GM12878 (cell line): Measurements from ENCODE around the gene TUBB1. TPM values are rescaled to one million over a fixed set of nuclear protein-coding genes. Genes with fewer than 3 reads are reported as not detected.

Experiments
- ATAC-seq: fragments of 200-7000 bp; cut with Tn5 transposase; 3 replicates; pipeline ENCODE4 v1.9.1; 2020; ENCODE audit warnings: mild to moderate bottlenecking, moderate library complexity
- BruUV-seq: library from RNA; stranded (reverse); fragments of 400-500 nt; replicated peaks from 2 replicates; lab custom pipeline; 2021; lab: Mats Ljungman, UMichigan
- CTCF ChIA-PET: fragments of 300-600 bp; sonication (Branson Sonifier 250); formaldehyde crosslinking; extraction: SDS; loops from one replicate; lab custom pipeline; 2021; ENCODE audit warnings: inconsistent platforms; lab: Yijun Ruan, JAX
- POLR2A ChIA-PET: fragments of 350-600 bp; formaldehyde crosslinking; extraction: SDS; loops from one replicate; lab custom pipeline; 2021; ENCODE audit warnings: inconsistent platforms; lab: Charles Lee
- RAD21 ChIA-PET: fragments of 300-600 bp; sonication (Branson Sonifier 250); formaldehyde crosslinking; loops from one replicate; lab custom pipeline; 2023; ENCODE audit warnings: antibody characterized with exemption; ENCODE audit not compliant: unreplicated experiment; lab: Charles Lee
- SMC1A ChIA-PET: fragments of 300-600 bp; sonication (Branson Sonifier 250); formaldehyde crosslinking; loops from one replicate; lab custom pipeline; 2023; ENCODE audit not compliant: unreplicated experiment, uncharacterized antibody; lab: Charles Lee
- DNase-seq: peaks from one replicate; pipeline ENCODE4 v3.0.0-alpha.2; 2011; ENCODE audit warnings: low read depth, low spot score
- FAIRE-seq: peaks from 3 replicates; lab custom pipeline; 2011; peaks lifted over from hg19 to GRCh38; lab: Jason Lieb, UNC
- H2AFZ ChIP-seq: 2 replicates; pipeline ENCODE4 v1.6.0; 2011; ENCODE audit warnings: low read depth, low read length, control low read depth; ENCODE audit not compliant: control insufficient read depth
- H3K27ac ChIP-seq: 2 replicates; pipeline ENCODE4 v1.5.1; 2011; ENCODE audit warnings: control low read depth; ENCODE audit not compliant: control insufficient read depth, insufficient read depth
- H3K27me3 ChIP-seq, 2 experiments: replicated peaks in 1 of 2; 2 replicates each; pipeline versions ENCODE4 v1.6.0 to v1.6.1; 2011; ENCODE audit warnings: low read length in 1 of 2; ENCODE audit not compliant: control insufficient read depth in 2 of 2, insufficient read depth in 2 of 2
- H3K36me3 ChIP-seq, 2 experiments: 2 replicates each; pipeline ENCODE4 v1.5.1; 2011; ENCODE audit warnings: low read length in 1 of 2; ENCODE audit not compliant: control insufficient read depth in 2 of 2, insufficient read depth in 2 of 2
- H3K4me1 ChIP-seq: 2 replicates; pipeline ENCODE4 v1.6.1; 2011; ENCODE audit warnings: mild to moderate bottlenecking, low read length, moderate library complexity, mixed read lengths; ENCODE audit not compliant: control insufficient read depth, insufficient read depth
- H3K4me2 ChIP-seq: 2 replicates; pipeline ENCODE4 v1.6.0; 2011; ENCODE audit warnings: control low read depth; ENCODE audit not compliant: control insufficient read depth, insufficient read depth
- H3K4me3 ChIP-seq: fragments of 200-600 bp; sonication (generic); 2 replicates; pipeline ENCODE4 v1.5.1; 2016
- H3K79me2 ChIP-seq: 2 replicates; pipeline ENCODE4 v1.6.0; 2011; ENCODE audit warnings: low read length; ENCODE audit not compliant: control insufficient read depth, insufficient read depth
- H3K9ac ChIP-seq: 2 replicates; pipeline ENCODE4 v1.8.0; 2011; ENCODE audit warnings: low read length, control low read depth, mixed read lengths; ENCODE audit not compliant: control insufficient read depth, insufficient read depth
- H3K9me3 ChIP-seq: replicated peaks from 3 replicates; pipeline ENCODE4 v1.5.1; 2011; ENCODE audit warnings: mild to moderate bottlenecking, low read length; ENCODE audit not compliant: control insufficient read depth, insufficient read depth
- H4K20me1 ChIP-seq: 2 replicates; pipeline ENCODE4 v1.6.0; 2011; ENCODE audit not compliant: control insufficient read depth, insufficient read depth
- ATF7 ChIP-seq: fragments of 450-650 bp; IDR thresholded peaks from 2 replicates; pipeline ENCODE4 v1.6.1; 2016; ENCODE audit warnings: low read depth, mild to moderate bottlenecking
- BACH1 ChIP-seq: fragments of 450-650 bp; IDR thresholded peaks from 2 replicates; pipeline ENCODE4 v1.6.1; 2017; ENCODE audit warnings: mild to moderate bottlenecking, borderline replicate concordance
- CBX5 ChIP-seq: sonication (generic); IDR thresholded peaks from 2 replicates; pipeline ENCODE4 v1.6.1; 2016; ENCODE audit warnings: low read depth, moderate library complexity, mild to moderate bottlenecking, inconsistent platforms
- EED ChIP-seq: sonication (generic); IDR thresholded peaks from 2 replicates; pipeline ENCODE4 v1.6.1; 2016; ENCODE audit warnings: antibody characterized with exemption, low read depth
- ETV6 ChIP-seq, 2 experiments: fragments of 450-650 bp in 1 of 2; IDR thresholded peaks in 1 of 2; conservative IDR thresholded peaks in 1 of 2; 2 replicates each; pipeline ENCODE4 v1.6.1; 2014; ENCODE audit warnings: antibody characterized with exemption in 1 of 2, borderline replicate concordance in 1 of 2, low read depth in 1 of 2, mild to moderate bottlenecking in 1 of 2, moderate library complexity in 1 of 2
- IKZF2 ChIP-seq, 2 experiments: fragments of 450-650 bp; IDR thresholded peaks; 2 replicates each; pipeline ENCODE4 v1.6.1; 2017; ENCODE audit warnings: mild to moderate bottlenecking in 2 of 2, moderate library complexity in 2 of 2
- MTA2 ChIP-seq: fragments of 450-650 bp; IDR thresholded peaks from 2 replicates; pipeline ENCODE4 v1.6.1; 2016; ENCODE audit warnings: low read depth, mild to moderate bottlenecking, moderate library complexity
- NR2C1 ChIP-seq: fragments of 450-650 bp; IDR thresholded peaks from 2 replicates; pipeline ENCODE4 v1.6.1; 2017; ENCODE audit warnings: antibody characterized with exemption, mild to moderate bottlenecking, moderate library complexity
- WGBS: methylation state at CpG from one replicate; pipeline ENCODE4 v1.1.6; 2016; ENCODE audit warnings: low lambda C conversion rate; ENCODE audit not compliant: insufficient replicate concordance, insufficient coverage; ENCODE audit errors: missing lambda C conversion rate; 5-methylcytosine and 5-hydroxymethylcytosine counted together
- in situ Hi-C: fragments of 300-500 bp; cut with MboI; formaldehyde crosslinking; loops from 9 replicates; pipeline ENCODE4 v1.14.3; 2018; ENCODE audit warnings: mixed read lengths
- intact Hi-C: fragments of 100-400 bp; cut with micrococcal nuclease; formaldehyde crosslinking; loops from one replicate; pipeline ENCODE4 v1.14.2; 2022; ENCODE audit not compliant: unreplicated experiment
- polyA plus RNA-seq, 11 experiments: library from polyadenylated mRNA; depleted of rRNA in 4 of 11; unstranded in 6 of 11; stranded (reverse) in 5 of 11; fragments of >200 nt; fragmentation: Nextera tagmentation in 4 of 11; fragmentation: Illumina TruSeq in 1 of 11; extraction: Ambion mirVana in 4 of 11; extraction: Trizol in 1 of 11; gene quantifications; 1 replicate in 1 of 11; 2 replicates in 10 of 11; pipeline versions ENCODE4 v1.2.1 to v1.2.3, GENCODE V29; 2011 to 2016; ENCODE audit warnings: inconsistent platforms in 2 of 11, missing spikeins in 2 of 11, low read depth in 1 of 11
- total RNA-seq, 4 experiments: library from RNA; depleted of rRNA in 3 of 4; stranded (reverse); fragments of >200 nt in 3 of 4; fragmentation: Illumina TruSeq in 1 of 4; extraction: Trizol in 1 of 4; gene quantifications; 2 replicates each; pipeline versions ENCODE4 v1.2.1 to v1.2.3, GENCODE V29; 2013 to 2021
- TF ChIP-seq, protein P1 (sequence below): IDR thresholded peaks from 2 replicates; pipeline ENCODE4 v1.6.1; 2012; ENCODE audit warnings: mild to moderate bottlenecking, low read depth, low read length
- TF ChIP-seq, protein P2 (sequence below): IDR thresholded peaks from 2 replicates; pipeline ENCODE4 v1.6.1; 2011; ENCODE audit warnings: borderline replicate concordance, low read depth, mild to moderate bottlenecking, moderate library complexity, mixed read lengths, low read length; ENCODE audit not compliant: insufficient read depth; ENCODE audit errors: extremely low read length
- TF ChIP-seq, protein P3 (sequence below): fragments of 450-650 bp; IDR thresholded peaks from 2 replicates; pipeline ENCODE4 v1.6.1; 2017; ENCODE audit warnings: mild to moderate bottlenecking

The TUBB1 gene
- total and polyA plus RNA-seq, 10 of the 15 experiments (the other 5 are each of a cell fraction or from before 2014, with no cell fraction given), result 0.02 to 0.20 (median 0.06) TPM; not detected in 3

DNA sequence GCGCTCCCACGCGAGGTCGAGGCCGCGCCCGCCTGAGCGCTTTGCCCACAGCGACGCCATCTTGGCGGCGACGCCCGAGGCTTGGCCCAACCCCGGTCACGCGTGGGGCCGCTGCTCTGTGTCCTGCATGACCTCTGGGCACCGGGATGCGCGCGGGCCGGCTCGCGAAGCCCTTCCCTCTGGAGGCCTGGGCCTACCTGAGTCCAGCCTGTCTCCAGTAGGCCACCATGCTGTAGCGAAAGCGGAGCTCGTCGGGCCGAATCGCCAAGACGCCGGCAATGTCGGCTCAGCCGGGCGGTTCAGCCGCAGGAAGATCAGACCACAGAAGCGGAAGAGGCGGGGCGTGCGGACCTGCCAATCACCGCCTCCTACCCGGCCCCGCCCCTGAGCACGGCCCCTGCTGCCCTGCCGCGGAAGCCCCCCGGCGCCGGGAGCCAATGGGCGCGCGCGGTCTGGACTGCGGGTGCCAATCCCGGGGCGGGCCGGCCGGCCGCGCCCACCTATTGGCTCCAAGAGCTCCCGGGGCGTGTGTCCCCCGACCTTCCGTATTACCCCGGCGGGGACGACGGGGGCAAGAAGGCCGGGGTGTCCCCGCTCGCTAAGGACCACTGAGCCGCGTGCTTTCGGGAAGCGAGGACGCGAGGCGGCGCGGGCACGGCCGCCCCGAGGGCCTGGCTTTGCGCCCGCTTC is 12.9 kb downstream of the TUBB1 start, which contains the start of gene ATP5F1E (continued):
- TF ChIP-seq, protein P1, sequence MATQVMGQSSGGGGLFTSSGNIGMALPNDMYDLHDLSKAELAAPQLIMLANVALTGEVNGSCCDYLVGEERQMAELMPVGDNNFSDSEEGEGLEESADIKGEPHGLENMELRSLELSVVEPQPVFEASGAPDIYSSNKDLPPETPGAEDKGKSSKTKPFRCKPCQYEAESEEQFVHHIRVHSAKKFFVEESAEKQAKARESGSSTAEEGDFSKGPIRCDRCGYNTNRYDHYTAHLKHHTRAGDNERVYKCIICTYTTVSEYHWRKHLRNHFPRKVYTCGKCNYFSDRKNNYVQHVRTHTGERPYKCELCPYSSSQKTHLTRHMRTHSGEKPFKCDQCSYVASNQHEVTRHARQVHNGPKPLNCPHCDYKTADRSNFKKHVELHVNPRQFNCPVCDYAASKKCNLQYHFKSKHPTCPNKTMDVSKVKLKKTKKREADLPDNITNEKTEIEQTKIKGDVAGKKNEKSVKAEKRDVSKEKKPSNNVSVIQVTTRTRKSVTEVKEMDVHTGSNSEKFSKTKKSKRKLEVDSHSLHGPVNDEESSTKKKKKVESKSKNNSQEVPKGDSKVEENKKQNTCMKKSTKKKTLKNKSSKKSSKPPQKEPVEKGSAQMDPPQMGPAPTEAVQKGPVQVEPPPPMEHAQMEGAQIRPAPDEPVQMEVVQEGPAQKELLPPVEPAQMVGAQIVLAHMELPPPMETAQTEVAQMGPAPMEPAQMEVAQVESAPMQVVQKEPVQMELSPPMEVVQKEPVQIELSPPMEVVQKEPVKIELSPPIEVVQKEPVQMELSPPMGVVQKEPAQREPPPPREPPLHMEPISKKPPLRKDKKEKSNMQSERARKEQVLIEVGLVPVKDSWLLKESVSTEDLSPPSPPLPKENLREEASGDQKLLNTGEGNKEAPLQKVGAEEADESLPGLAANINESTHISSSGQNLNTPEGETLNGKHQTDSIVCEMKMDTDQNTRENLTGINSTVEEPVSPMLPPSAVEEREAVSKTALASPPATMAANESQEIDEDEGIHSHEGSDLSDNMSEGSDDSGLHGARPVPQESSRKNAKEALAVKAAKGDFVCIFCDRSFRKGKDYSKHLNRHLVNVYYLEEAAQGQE, result no peak
- no peak for TF ChIP-seq MTA2
- peak; percentile 72 for TF ChIP-seq NR2C1
- no peak for TF ChIP-seq ATF7
- TF ChIP-seq, protein P2, sequence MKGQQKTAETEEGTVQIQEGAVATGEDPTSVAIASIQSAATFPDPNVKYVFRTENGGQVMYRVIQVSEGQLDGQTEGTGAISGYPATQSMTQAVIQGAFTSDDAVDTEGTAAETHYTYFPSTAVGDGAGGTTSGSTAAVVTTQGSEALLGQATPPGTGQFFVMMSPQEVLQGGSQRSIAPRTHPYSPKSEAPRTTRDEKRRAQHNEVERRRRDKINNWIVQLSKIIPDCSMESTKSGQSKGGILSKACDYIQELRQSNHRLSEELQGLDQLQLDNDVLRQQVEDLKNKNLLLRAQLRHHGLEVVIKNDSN, result no peak
- TF ChIP-seq CBX5, result no peak

DNA sequence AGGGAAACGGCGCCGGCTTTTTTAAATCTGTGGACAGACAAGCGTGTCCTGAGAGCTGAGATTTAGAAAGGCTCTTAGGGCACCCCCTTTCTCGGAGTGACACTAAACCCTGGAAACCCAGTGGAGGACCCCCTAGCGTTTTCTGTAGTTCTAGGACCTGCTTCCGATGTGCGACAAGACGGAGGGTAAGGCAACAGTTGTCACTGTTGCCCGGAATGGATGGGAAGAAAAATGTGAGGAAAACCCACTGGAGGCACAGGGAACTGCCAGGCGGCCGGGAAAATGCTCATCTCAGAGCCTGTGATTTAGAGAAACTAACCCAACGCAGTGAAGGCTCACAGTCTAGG is 13.5 kb downstream of the TUBB1 start:
- Histone ChIP-seq H3K27ac (peak overlapping the region; percentile 71), H2AFZ (peak overlapping the region; percentile 27), H3K4me2 (peak overlapping the region; percentile 86), H3K9me3 (no peaks in the 10 kb centered on the region), H3K4me3 (peak overlapping the region; percentile 73), H4K20me1 (no peaks in the 10 kb centered on the region), H3K4me1 (no peaks in the 10 kb centered on the region; the same call in 1 of the 2 replicates), H3K79me2 (peaks cover 59% of the 10 kb centered on the region), H3K9ac (peak overlapping the region; percentile 63), H3K36me3 (peaks cover 10 to 21% of the 10 kb centered on the region in 2 experiments), H3K27me3 (no peaks in the 10 kb centered on the region)
- under 1% methylated on average over 13 of the region's 13 CpGs for WGBS
- intact Hi-C loops, result loop anchor here (1.0 to 10.0 kb wide), 5 partner anchors 25 to 378 kb away; partner anchors contain the start of genes CTSZ, NELFCD and STX16
- FAIRE-seq (no peak), DNase-seq (no peak), ATAC-seq (no peak; the same call in 2 of the 3 replicates)
- in situ Hi-C loops, result no loop called here
- RAD21 ChIA-PET, result interaction anchor here (1.0 to 2.5 kb wide), 12 partner anchors 8 to 382 kb away, joined by 3 to 19 read pairs (median 9); partner anchors contain the start of genes NELFCD and STX16
- POLR2A ChIA-PET, result interaction anchor here (0.6 to 6.0 kb wide), 13 partner anchors 10 to 143 kb away, joined by 3 to 40 read pairs (median 5); partner anchors contain the start of genes NELFCD and PRELID3B
- SMC1A ChIA-PET, result interaction anchor here (0.9 to 2.0 kb wide), 7 partner anchors 8 to 125 kb away, joined by 3 to 22 read pairs (median 9); no protein-coding TSS in a partner anchor
- TSS peak; percentile 97 for BruUV-seq
- CTCF ChIA-PET, result interaction anchor here (0.9 to 1.9 kb wide), 7 partner anchors 9 to 163 kb away, joined by 3 to 5 read pairs (median 3); partner anchors contain the start of gene PRELID3B
- TF ChIP-seq IKZF2 (IDR thresholded peaks at IDR 0.05) (peak in 1 of 2 experiments; percentile 15; a peak in 2 of 4 replicates), EED (0 out of 2 replicates have a peak, but pooled peaks have one; percentile 10), BACH1 (no peak), ETV6 (conservative IDR thresholded peaks at IDR 0.05 in 1 of 2, IDR thresholded peaks at IDR 0.05 in 1 of 2; ENCODE audit: borderline replicate concordance in 1 of 2, low read depth in 1 of 2) (peak in 1 of 2 experiments; percentile 72; a peak in 1 of 4 replicates)
- TF ChIP-seq, protein P3, sequence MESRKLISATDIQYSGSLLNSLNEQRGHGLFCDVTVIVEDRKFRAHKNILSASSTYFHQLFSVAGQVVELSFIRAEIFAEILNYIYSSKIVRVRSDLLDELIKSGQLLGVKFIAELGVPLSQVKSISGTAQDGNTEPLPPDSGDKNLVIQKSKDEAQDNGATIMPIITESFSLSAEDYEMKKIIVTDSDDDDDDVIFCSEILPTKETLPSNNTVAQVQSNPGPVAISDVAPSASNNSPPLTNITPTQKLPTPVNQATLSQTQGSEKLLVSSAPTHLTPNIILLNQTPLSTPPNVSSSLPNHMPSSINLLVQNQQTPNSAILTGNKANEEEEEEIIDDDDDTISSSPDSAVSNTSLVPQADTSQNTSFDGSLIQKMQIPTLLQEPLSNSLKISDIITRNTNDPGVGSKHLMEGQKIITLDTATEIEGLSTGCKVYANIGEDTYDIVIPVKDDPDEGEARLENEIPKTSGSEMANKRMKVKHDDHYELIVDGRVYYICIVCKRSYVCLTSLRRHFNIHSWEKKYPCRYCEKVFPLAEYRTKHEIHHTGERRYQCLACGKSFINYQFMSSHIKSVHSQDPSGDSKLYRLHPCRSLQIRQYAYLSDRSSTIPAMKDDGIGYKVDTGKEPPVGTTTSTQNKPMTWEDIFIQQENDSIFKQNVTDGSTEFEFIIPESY, result no peak
